ENCODE data around the gene PGA4. TPM values are rescaled to one million over a fixed set of nuclear protein-coding genes. Genes with fewer than 3 reads are reported as not detected.

Gene PGA4
- total and polyA plus RNA-seq, 3 donors from 2014 or later, result 0.56 to 7.2 TPM; not detected in 1

DNA sequence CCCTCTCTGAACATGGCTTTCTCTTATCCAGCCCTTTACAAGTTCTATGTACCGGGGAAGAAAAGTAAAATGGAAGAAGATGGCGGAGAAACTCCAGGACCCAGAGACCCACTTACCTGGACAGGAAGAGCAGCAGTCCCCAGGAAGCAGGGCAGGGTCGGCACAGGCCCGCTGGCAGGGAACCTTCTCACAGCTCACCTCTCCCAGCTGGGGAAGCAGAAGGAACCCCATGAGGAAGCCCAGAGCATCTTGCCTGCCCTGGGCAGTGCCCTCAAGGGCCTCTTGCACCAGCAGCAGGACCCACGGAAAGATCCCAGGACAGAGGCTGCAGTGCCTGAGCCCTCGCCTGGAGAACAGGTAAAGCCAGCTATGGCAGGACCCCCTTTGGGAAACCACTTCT is 42.2 kb downstream of the PGA4 start:
- DNase-seq, result no peak
- Histone ChIP-seq H3K36me3 (ENCODE audit: low read depth, missing control alignments) (no peaks in the 10 kb centered on the region), H3K27me3 (no peaks in the 10 kb centered on the region), H3K4me1 (no peaks in the 10 kb centered on the region), H3K9me3 (no peaks in the 10 kb centered on the region), H3K27ac (no peak overlapping the region), H3K4me3 (no peak overlapping the region)
- WGBS, 2 donors, result 93 to 97% methylated on average over 6 of the region's 6 CpGs
- TF ChIP-seq, protein P1, sequence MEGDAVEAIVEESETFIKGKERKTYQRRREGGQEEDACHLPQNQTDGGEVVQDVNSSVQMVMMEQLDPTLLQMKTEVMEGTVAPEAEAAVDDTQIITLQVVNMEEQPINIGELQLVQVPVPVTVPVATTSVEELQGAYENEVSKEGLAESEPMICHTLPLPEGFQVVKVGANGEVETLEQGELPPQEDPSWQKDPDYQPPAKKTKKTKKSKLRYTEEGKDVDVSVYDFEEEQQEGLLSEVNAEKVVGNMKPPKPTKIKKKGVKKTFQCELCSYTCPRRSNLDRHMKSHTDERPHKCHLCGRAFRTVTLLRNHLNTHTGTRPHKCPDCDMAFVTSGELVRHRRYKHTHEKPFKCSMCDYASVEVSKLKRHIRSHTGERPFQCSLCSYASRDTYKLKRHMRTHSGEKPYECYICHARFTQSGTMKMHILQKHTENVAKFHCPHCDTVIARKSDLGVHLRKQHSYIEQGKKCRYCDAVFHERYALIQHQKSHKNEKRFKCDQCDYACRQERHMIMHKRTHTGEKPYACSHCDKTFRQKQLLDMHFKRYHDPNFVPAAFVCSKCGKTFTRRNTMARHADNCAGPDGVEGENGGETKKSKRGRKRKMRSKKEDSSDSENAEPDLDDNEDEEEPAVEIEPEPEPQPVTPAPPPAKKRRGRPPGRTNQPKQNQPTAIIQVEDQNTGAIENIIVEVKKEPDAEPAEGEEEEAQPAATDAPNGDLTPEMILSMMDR (IDR thresholded peaks at IDR 0.05), result no peak
- no peak for TF ChIP-seq POLR2A (IDR thresholded peaks at IDR 0.05)
- intact Hi-C loops (cut with DNase I; ENCODE audit: low total_unique reads), result no loop called here

DNA sequence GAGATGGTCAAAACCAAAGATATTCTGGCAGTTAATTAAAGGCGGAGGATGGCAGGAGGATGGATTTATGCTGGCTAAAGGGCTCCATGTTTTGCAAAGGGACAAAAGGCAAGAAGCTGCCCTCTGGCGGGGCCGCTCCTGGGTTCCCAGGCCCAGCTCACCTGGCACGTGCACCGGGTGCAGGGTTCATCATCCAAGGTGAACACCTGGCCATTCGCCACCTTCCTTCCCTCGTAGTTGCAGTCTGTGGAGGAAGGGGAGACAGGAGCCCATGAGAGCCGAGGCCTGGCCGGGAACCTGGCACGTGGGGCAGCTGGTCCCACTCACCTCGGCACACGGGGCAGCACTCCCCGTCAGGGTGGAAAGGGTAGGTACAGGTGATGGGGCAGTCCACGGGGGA is 42.6 kb downstream of the PGA4 start:
- intact Hi-C loops (cut with DNase I; ENCODE audit: low total_unique reads), result no loop called here
- Histone ChIP-seq H3K36me3 (ENCODE audit: low read depth, missing control alignments) (no peaks in the 10 kb centered on the region), H3K4me1 (no peaks in the 10 kb centered on the region), H3K27me3 (no peaks in the 10 kb centered on the region), H3K27ac (no peak overlapping the region), H3K9me3 (no peaks in the 10 kb centered on the region), H3K4me3 (no peak overlapping the region)
- WGBS, 2 donors, result 90 to 91% methylated on average over 10 to 14 of the region's 14 CpGs
- TF ChIP-seq, protein P1 (IDR thresholded peaks at IDR 0.05), result no peak
- no peak for TF ChIP-seq POLR2A (IDR thresholded peaks at IDR 0.05)
- DNase-seq, result no peak

DNA sequence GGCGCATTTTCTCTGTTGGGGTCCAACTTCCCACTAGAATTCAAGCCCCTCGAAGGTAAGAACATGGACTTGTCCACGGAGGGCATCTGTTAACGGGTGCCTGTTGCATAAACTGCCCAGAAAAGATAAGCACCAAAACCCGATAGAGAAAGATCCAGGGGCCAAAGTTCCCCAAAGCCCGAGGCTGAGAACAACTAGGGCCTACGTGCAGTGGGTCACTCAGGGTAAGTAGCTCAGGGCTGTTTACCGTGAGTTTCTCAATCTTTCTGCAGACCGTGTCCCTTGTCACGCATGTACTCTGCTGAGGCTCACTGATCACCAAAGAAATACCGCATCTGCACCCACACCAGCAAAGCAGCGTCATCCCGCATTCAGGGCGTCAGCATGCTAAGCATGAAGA is 43.2 kb downstream of the PGA4 start:
- H3K27ac ChIP-seq, result no peak overlapping the region
- TF ChIP-seq, protein P1 (IDR thresholded peaks at IDR 0.05), result no peak
- no peak for TF ChIP-seq POLR2A (IDR thresholded peaks at IDR 0.05)
- H3K4me3 ChIP-seq, result no peak overlapping the region
- H3K36me3 ChIP-seq (ENCODE audit: low read depth, missing control alignments), result no peaks in the 10 kb centered on the region
- no peak for DNase-seq
- intact Hi-C loops (cut with DNase I; ENCODE audit: low total_unique reads), result no loop called here
- 94 to 97% methylated on average over 14 of the region's 14 CpGs for WGBS, 2 donors
- H3K4me1 ChIP-seq, result no peaks in the 10 kb centered on the region
- no peaks in the 10 kb centered on the region for H3K9me3 ChIP-seq
- H3K27me3 ChIP-seq, result no peaks in the 10 kb centered on the region

DNA sequence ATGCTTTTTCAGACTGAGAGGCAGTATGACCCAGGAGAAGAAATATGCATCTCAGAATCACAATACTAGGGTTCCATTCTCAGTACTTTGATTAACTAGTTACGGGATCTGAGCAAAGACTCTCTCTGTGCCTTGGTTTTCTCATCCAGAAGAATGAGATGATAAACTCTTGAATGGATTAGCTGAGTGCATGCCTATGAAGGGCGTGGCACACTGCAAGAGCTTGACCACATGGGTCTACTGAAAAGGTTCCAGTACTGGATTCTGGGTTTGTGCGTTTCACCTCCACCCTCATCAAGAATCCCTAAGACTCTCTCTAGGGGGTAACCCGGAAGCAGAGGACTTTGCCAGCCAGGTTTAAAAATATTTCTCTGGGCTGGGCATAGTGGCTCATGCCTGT is 44.5 kb downstream of the PGA4 start:
- 90% methylated on average over 4 of the region's 4 CpGs for WGBS, 2 donors
- Histone ChIP-seq H3K4me3 (no peak overlapping the region), H3K36me3 (ENCODE audit: low read depth, missing control alignments) (no peaks in the 10 kb centered on the region), H3K9me3 (no peaks in the 10 kb centered on the region), H3K4me1 (no peaks in the 10 kb centered on the region), H3K27me3 (no peaks in the 10 kb centered on the region), H3K27ac (no peak overlapping the region)
- intact Hi-C loops (cut with DNase I; ENCODE audit: low total_unique reads), result no loop called here
- DNase-seq, result no peak
- TF ChIP-seq, protein P1 (IDR thresholded peaks at IDR 0.05), result no peak
- TF ChIP-seq POLR2A (IDR thresholded peaks at IDR 0.05), result no peak

DNA sequence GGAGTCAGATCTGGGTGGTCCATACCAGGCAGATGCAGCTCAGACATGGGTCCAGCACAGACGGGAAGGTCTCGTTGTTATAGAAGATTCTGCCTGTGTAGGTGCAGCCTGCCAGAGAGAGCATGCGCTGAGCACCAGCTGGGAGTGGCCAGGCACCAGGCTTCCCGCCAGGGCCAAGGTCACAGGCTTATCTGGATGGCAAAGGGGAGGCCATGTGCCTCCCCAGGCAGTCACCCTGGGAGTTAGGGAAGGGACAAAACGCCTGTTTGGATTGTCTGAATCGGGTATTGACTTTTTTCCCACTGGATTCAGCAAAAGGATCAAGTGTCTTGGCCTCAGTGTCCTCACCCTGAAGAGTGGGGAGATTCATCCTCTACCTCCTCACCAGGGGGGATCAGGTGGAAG is 45.3 kb downstream of the PGA4 start:
- Histone ChIP-seq H3K4me3 (no peak overlapping the region), H3K36me3 (ENCODE audit: low read depth, missing control alignments) (no peaks in the 10 kb centered on the region), H3K4me1 (no peaks in the 10 kb centered on the region), H3K9me3 (no peaks in the 10 kb centered on the region), H3K27me3 (no peaks in the 10 kb centered on the region), H3K27ac (no peak overlapping the region)
- WGBS, 2 donors, result 47 to 51% methylated on average over 6 of the region's 6 CpGs
- intact Hi-C loops (cut with DNase I; ENCODE audit: low total_unique reads), result no loop called here
- DNase-seq, result peak; percentile 73
- TF ChIP-seq POLR2A (IDR thresholded peaks at IDR 0.05), result no peak
- TF ChIP-seq, protein P1 (IDR thresholded peaks at IDR 0.05), result no peak
